Measurements from ENCODE around the gene ATP1A1.

The ATP1A1 gene

GRCh38 chr1:116371752-116372151 is 1.3 kb upstream of the ATP1A1 start:
- H3K4me3 ChIP-seq (ENCODE audit: low read depth, low read length), result no peak overlapping the region
- TF ChIP-seq, protein P1, sequence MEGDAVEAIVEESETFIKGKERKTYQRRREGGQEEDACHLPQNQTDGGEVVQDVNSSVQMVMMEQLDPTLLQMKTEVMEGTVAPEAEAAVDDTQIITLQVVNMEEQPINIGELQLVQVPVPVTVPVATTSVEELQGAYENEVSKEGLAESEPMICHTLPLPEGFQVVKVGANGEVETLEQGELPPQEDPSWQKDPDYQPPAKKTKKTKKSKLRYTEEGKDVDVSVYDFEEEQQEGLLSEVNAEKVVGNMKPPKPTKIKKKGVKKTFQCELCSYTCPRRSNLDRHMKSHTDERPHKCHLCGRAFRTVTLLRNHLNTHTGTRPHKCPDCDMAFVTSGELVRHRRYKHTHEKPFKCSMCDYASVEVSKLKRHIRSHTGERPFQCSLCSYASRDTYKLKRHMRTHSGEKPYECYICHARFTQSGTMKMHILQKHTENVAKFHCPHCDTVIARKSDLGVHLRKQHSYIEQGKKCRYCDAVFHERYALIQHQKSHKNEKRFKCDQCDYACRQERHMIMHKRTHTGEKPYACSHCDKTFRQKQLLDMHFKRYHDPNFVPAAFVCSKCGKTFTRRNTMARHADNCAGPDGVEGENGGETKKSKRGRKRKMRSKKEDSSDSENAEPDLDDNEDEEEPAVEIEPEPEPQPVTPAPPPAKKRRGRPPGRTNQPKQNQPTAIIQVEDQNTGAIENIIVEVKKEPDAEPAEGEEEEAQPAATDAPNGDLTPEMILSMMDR (IDR thresholded peaks at IDR 0.05; ENCODE audit: low read depth, low read length), result no peak

- H3K4me3 ChIP-seq (ENCODE audit: low read depth, low read length), result peak overlapping the region; percentile 81
- TF ChIP-seq, protein P1 (IDR thresholded peaks at IDR 0.05; ENCODE audit: low read depth, low read length), result no peak
Measured at GRCh38 chr1:116372191-116372590, 853 bp upstream of the ATP1A1 start.

GRCh38 chr1:116373431-116374352 is 648 bp downstream of the ATP1A1 start:
- H3K4me3 ChIP-seq (ENCODE audit: low read depth, low read length), result peak overlapping the region; percentile 81
- TF ChIP-seq, protein P1 (IDR thresholded peaks at IDR 0.05; ENCODE audit: low read depth, low read length), result no peak

- H3K4me3 ChIP-seq (ENCODE audit: low read depth, low read length), result peak overlapping the region; percentile 81
- TF ChIP-seq, protein P1 (IDR thresholded peaks at IDR 0.05; ENCODE audit: low read depth, low read length), result no peak
Measured at GRCh38 chr1:116374353-116375147, 1.5 kb downstream of the ATP1A1 start.

- peak overlapping the region; percentile 81 for H3K4me3 ChIP-seq (ENCODE audit: low read depth, low read length)
- TF ChIP-seq, protein P1 (IDR thresholded peaks at IDR 0.05; ENCODE audit: low read depth, low read length), result no peak
Measured at GRCh38 chr1:116375148-116375886, 2.3 kb downstream of the ATP1A1 start.

DNA sequence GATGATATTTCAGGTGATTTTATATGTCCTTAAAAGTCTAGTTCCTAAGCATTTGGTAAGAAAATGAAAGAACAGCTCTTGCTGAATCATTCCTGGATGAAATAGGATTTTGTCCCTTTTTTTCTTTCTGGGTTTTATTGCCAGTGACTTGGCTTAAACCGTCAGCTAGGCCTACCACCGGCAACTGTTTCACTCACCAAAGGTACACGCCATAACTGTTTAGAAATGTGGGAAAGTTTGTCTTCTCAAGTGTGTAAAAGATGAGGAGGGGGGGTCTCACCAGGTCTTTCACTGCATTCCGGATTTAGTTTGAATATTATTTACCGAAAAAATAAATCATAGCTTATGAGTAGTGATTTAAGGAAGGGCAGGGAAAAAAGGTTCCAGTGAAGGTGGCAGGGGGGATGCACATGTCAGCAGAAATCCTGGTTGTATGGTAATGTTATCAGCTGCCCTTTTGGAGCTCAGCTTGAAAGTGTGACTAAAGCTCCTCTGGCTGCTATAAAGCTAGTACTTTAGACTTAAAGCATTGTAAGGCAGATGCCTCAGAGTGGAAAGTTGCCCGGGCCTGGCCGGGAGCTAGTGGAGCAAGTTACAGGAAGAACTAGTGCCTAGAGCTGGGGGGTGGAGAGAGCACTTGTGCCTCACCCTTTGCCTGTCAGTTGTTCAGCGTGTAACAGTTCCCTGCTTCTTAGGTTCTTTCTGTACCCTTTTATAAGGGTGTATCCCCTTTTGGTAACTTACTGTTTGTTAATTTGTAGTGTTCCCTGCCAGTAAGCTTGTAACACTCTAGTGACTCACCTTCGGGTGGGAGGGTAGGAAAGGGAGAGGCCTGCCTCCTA is 3.1 kb downstream of the ATP1A1 start:
- TF ChIP-seq, protein P1 (IDR thresholded peaks at IDR 0.05; ENCODE audit: low read depth, low read length), result no peak
- H3K4me3 ChIP-seq (ENCODE audit: low read depth, low read length), result peak overlapping the region; percentile 5; the same call in 1 of the 2 replicates
